Subcutaneous abdominal adipose tissue (tissue), 5 donors: ENCODE measurements around the gene NLRP7.
"Not testable (repeated sequence)": the region's sequence is repeated elsewhere in the genome, so short reads cannot be mapped to it uniquely, and the experiment has no call there.

Experiments used
- H3K27ac ChIP-seq: one replicate; pipeline ENCODE4 v1.7.0; 2013; ENCODE audit warnings: low read depth, mild to moderate bottlenecking, inconsistent platforms, low read length, moderate library complexity
- H3K27me3 ChIP-seq, 5 donors: one replicate each; pipeline ENCODE4 v1.7.0; 2013; ENCODE audit warnings: low read length in 5 of 5, inconsistent platforms in 1 of 5; ENCODE audit not compliant: control insufficient read depth in 5 of 5, insufficient read depth in 4 of 5
- H3K36me3 ChIP-seq, 5 donors: one replicate each; pipeline ENCODE4 v1.7.0; 2013; ENCODE audit warnings: low read length in 5 of 5; ENCODE audit not compliant: control insufficient read depth in 5 of 5, insufficient read depth in 5 of 5
- H3K4me1 ChIP-seq, 5 donors: one replicate each; pipeline ENCODE4 v1.7.0; 2013; ENCODE audit warnings: low read length in 5 of 5, mild to moderate bottlenecking in 3 of 5, moderate library complexity in 1 of 5; ENCODE audit not compliant: control insufficient read depth in 5 of 5, insufficient read depth in 5 of 5
- H3K4me3 ChIP-seq, 5 donors: one replicate each; pipeline ENCODE4 v1.7.0; 2013; ENCODE audit warnings: low read length in 5 of 5, low read depth in 1 of 5
- H3K9ac ChIP-seq, 5 donors: one replicate each; pipeline ENCODE4 v1.7.0; 2013; ENCODE audit warnings: low read length in 5 of 5, mild to moderate bottlenecking in 4 of 5, moderate library complexity in 3 of 5
- H3K9me3 ChIP-seq, 5 donors: one replicate each; pipeline ENCODE4 v1.7.0; 2013; ENCODE audit warnings: low read length in 5 of 5; ENCODE audit not compliant: control insufficient read depth in 5 of 5
- donor health status: healthy.
- donor health status: healthy.
- donor health status: healthy.
- donor health status: healthy.
- donor health status: healthy.

NLRP7 gene

DNA sequence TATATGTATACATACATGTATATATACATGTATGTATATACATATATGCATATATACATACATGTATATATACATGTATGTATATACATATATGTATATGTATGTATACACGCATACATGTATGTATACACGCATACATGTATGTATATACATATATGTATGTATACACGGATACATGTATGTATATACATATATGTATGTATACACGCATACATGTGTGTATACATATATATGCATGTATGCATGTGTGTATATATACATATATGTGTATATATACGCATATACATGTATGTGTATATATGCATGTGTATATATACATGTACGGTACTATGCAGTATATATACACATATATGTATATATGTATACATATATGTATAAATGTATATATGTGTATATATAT, 44.0 kb downstream of the NLRP7 start:
- H3K36me3 ChIP-seq: no peaks in the 10 kb centered on the region
- no peak overlapping the region for H3K27ac ChIP-seq
- H3K9ac ChIP-seq: no peak overlapping the region
- no peaks in the 10 kb centered on the region for H3K9me3 ChIP-seq
- peaks cover 4 to 12% (median 8%) of the 10 kb centered on the region in 5 donors for H3K27me3 ChIP-seq
- H3K4me3 ChIP-seq: no peak overlapping the region
- H3K4me1 ChIP-seq: no peaks in the 10 kb centered on the region

DNA sequence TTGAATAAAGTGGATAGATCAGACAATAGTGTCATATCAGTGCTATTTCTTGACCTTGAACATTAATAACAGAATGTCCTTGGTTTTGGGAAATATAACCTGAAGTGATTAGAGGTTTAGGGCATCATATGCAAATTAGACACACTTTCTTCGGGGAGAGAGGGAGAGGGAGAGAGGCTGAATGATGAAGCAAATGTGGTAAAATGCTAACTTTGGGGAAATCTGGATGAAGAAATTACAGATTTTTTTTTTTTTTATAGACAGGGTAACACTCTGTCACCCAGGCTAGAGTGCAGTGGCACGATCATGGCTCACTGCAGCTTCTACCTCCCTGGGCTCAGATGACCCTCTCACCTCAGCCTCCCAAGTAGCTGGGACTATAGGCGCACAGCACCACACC, 45.3 kb downstream of the NLRP7 start:
- H3K4me3 ChIP-seq: no peak overlapping the region
- no peak overlapping the region for H3K9ac ChIP-seq
- peaks cover 4 to 12% (median 8%) of the 10 kb centered on the region in 5 donors for H3K27me3 ChIP-seq
- H3K27ac ChIP-seq: no peak overlapping the region
- no peaks in the 10 kb centered on the region for H3K36me3 ChIP-seq
- no peaks in the 10 kb centered on the region for H3K4me1 ChIP-seq
- no peaks in the 10 kb centered on the region for H3K9me3 ChIP-seq

DNA sequence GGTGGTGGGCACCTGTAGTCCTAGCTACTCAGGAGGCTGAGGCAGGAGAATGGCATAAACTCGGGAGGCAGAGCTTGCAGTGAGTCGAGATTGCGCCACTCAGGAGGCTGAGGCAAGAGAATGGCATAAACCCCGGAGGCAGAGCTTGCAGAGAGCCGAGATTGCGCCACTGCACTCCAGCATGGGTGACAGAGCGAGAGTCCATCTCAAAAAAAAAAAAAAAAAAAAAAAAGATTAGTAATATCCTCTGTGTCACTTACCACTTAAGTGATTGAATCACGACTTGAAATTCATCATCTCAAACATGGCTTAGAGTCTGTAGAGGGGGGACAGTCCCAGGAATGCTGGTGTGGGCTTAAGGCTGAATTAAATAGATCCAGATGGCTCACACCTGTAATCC, 46.2 kb downstream of the NLRP7 start:
- H3K27me3 ChIP-seq, H3K9ac ChIP-seq, H3K4me3 ChIP-seq, H3K9me3 ChIP-seq, H3K36me3 ChIP-seq, H3K27ac ChIP-seq, H3K4me1 ChIP-seq: not testable (repeated sequence)

DNA sequence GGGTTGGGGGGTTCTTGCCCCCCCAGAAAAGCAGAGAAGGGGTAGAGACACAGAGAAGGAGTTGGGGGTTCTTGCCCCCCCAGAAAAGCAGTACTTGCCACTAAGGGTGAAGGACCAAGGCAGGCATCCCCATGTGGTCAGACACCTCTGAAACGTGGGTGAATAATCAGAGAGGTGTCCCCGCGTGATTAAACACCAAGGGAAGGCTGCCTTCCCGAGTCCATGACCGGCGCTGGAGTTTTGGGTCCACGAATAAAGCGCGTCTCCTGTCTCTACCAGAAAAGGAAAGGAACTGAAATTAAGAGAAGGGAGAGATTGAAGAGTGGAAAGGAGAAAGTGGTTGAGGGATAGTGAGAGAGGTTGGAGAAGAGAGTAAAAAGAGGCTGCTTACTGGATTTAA, 47.7 kb downstream of the NLRP7 start:
- H3K9me3 ChIP-seq, H3K27ac ChIP-seq, H3K27me3 ChIP-seq, H3K4me1 ChIP-seq, H3K9ac ChIP-seq, H3K36me3 ChIP-seq, H3K4me3 ChIP-seq: not testable (repeated sequence)

DNA sequence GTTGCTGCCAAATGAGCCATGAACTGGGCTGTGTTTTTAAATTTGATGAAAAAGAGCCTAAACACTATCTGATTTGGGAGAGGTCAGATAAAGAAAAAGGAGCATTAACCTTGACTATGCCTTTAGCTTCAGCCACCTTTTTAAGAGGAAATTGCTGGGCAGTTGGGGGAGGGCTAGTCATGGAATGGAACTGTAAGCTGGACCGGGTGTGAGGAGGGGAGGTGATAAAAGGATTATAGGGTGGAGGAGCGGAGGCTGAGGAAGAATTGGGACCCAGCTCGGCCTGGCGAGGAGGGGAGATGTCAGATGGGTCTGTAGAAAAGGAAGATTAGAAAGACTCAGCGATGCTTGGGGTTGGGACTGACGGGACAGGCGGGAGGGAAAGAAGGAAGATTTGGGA, 48.6 kb downstream of the NLRP7 start:
- H3K4me1 ChIP-seq, H3K4me3 ChIP-seq, H3K27me3 ChIP-seq, H3K27ac ChIP-seq, H3K36me3 ChIP-seq, H3K9me3 ChIP-seq, H3K9ac ChIP-seq: not testable (repeated sequence)

DNA sequence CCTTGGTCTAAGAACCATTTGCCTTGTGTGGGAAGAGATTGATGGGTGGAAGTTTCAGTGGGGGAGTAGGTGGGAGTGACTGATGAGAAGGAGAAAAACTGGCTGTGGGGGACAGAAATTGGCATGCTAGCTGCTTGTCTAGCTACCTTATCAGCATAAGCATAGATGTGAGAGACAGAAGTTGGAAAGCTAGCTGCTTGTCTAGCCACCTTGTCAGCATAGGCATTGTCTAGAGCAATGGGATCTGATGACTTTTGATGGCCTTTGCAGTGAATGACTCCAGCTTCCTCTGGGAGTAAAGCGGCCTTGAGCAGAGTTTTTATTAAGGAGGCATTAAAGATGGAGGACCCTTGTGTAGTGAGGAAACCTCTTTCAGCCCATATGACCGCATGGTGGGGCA, 51.3 kb downstream of the NLRP7 start:
- Histone ChIP-seq H3K9me3 (no peaks in the 10 kb centered on the region), H3K9ac (no peak overlapping the region), H3K36me3 (no peaks in the 10 kb centered on the region), H3K27ac (no peak overlapping the region), H3K27me3 (no peaks in the 10 kb centered on the region), H3K4me1 (no peaks in the 10 kb centered on the region), H3K4me3 (no peak overlapping the region)

DNA sequence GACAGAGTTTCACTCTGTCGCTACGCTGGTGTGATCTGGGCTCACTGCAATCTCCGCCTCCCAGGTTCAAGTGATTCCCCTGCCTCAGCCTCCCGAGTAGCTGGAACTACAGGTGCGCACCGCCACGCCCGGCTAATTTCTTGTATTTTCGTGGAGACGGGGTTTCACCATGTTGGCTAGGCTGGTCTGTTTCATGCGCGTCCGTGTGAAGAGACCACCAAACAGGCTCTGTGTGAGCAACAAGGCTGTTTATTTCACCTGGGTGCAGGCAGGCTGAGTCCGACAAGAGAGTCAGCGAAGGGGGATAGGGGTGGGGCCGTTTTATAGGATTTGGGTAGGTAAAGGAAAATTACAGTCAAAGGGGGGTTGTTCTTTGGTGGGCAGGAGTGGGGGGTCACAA, 53.2 kb downstream of the NLRP7 start:
- H3K9me3 ChIP-seq, H3K27me3 ChIP-seq, H3K36me3 ChIP-seq, H3K4me1 ChIP-seq, H3K9ac ChIP-seq, H3K4me3 ChIP-seq, H3K27ac ChIP-seq: not testable (repeated sequence)

DNA sequence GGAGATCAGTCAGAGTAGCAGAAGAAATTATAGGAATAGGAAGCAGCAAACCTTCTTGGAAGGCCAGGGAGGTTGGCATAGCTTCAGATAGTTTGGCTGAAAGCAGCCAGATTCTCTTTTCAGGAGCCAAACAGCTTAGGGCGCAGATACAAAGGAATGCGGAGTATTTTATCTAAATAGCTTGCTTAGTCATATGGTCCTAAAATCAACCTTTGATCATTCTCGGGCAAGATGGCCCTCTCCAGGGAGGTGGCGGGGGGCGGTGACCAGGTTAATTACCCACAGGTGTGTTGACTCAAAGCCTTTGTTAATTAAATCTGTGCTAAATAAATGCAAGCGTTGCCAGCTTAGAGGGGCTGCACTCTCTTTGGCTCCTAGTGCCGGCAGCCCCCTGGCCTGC, 53.9 kb downstream of the NLRP7 start:
- H3K4me3 ChIP-seq: no peak overlapping the region
- H3K27ac ChIP-seq: no peak overlapping the region
- no peaks in the 10 kb centered on the region for H3K9me3 ChIP-seq
- no peaks in the 10 kb centered on the region for H3K27me3 ChIP-seq
- H3K9ac ChIP-seq: no peak overlapping the region
- no peaks in the 10 kb centered on the region for H3K36me3 ChIP-seq
- H3K4me1 ChIP-seq: no peaks in the 10 kb centered on the region

DNA sequence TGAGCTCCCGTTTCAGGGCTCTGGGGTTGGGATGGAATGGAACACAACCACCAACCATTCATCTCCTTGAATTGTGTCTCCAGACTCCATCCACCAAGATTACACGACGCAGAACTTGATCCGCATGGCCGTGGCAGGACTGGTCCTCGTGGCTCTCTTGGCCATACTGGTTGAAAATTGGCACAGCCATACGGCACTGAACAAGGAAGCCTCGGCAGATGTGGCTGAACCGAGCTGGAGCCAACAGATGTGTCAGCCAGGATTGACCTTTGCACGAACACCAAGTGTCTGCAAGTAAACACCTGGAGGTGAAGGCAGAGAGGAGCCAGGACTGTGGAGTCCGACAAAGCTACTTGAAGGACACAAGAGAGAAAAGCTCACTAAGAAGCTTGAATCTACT, 57.8 kb downstream of the NLRP7 start:
- Histone ChIP-seq H3K27ac (no peak overlapping the region), H3K4me3 (no peak overlapping the region), H3K9ac (no peak overlapping the region), H3K27me3 (peaks cover 0 to 3% (median 0%) of the 10 kb centered on the region in 5 donors), H3K4me1 (no peaks in the 10 kb centered on the region), H3K9me3 (no peaks in the 10 kb centered on the region), H3K36me3 (no peaks in the 10 kb centered on the region)

DNA sequence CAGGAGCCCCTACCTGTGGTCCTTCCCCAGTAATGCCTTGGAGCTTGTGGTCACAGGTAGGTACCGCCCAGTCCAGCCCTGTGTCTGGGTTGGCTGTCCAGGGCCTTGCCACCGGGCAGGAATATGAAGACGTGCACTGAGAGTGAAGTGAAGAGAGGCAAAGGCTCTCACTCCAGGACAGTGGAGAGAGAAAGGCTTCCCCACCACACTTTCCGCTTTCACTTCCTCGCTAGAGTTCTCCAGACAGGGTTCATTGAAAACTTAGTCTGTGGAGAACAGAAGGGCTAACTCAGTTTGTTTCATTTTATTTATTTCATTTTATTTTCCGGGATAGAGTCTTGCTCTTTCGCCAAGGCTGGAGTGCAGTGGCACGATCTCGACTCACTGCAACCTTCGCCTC, 59.1 kb downstream of the NLRP7 start:
- H3K9ac ChIP-seq: no peak overlapping the region

DNA sequence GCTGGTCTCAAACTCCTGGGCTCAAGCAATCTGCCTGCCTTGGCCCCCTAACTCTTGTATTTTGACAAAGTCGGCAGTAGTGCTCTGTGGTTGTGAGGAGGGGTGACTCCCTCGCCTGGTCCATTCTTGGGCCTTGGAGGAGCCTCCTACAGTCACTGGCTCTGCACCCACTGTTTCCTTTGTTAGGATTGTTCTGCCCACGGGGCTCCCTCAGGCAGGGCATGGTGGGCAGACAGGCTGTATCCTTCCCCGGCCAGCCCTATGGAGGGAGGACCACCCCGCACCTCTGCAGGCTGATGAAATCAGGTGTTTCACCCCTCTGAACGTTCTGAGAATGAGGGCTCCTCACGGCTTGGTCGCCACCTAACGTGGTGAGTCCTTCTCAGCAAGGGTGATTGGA, 64.1 kb downstream of the NLRP7 start:
- H3K27me3 ChIP-seq: peaks cover 7 to 12% (median 9%) of the 10 kb centered on the region in 5 donors
- no peak overlapping the region for H3K27ac ChIP-seq
- no peaks in the 10 kb centered on the region for H3K4me1 ChIP-seq
- H3K4me3 ChIP-seq: no peak overlapping the region
- H3K36me3 ChIP-seq: no peaks in the 10 kb centered on the region
- no peak overlapping the region for H3K9ac ChIP-seq
- H3K9me3 ChIP-seq: no peaks in the 10 kb centered on the region

More for the DNA sequence above, 59.1 kb downstream of the NLRP7 start:
- Histone ChIP-seq H3K27me3 (peaks cover 0 to 6% (median 3%) of the 10 kb centered on the region in 5 donors), H3K4me3 (no peak overlapping the region), H3K27ac (no peak overlapping the region), H3K4me1 (no peaks in the 10 kb centered on the region), H3K36me3 (no peaks in the 10 kb centered on the region), H3K9me3 (no peaks in the 10 kb centered on the region)
